ENCODE results near the gene PIGV. TPM values are rescaled to one million over a fixed set of nuclear protein-coding genes. Genes with fewer than 3 reads are reported as not detected.

The PIGV gene
- total RNA-seq, 2 experiments from 2014 or later = 21.5 TPM

- Mint-ChIP-seq H3K9me3 (no peaks in the 10 kb centered on the region), H3K27ac (no peak overlapping the region), H3K27me3 (no peaks in the 10 kb centered on the region), H3K4me3 (no peak overlapping the region), H3K4me1 (peaks cover 15% of the 10 kb centered on the region), H3K36me3 (no peaks in the 10 kb centered on the region)
- ATAC-seq (ENCODE audit: low read depth) (no peak), DNase-seq (no peak)
- POLR2A ChIA-PET = interaction anchor here (0.7 to 1.3 kb wide), 2 partner anchors 14 kb away, joined by 4 read pairs; no protein-coding TSS in a partner anchor
Observed at GRCh38 chr1:26814893-26815292, 27.1 kb downstream of the PIGV start.

GRCh38 chr1:26820784-26821269 is 33.1 kb downstream of the PIGV start:
- H3K27ac Mint-ChIP-seq = peak overlapping the region; percentile 72

DNA sequence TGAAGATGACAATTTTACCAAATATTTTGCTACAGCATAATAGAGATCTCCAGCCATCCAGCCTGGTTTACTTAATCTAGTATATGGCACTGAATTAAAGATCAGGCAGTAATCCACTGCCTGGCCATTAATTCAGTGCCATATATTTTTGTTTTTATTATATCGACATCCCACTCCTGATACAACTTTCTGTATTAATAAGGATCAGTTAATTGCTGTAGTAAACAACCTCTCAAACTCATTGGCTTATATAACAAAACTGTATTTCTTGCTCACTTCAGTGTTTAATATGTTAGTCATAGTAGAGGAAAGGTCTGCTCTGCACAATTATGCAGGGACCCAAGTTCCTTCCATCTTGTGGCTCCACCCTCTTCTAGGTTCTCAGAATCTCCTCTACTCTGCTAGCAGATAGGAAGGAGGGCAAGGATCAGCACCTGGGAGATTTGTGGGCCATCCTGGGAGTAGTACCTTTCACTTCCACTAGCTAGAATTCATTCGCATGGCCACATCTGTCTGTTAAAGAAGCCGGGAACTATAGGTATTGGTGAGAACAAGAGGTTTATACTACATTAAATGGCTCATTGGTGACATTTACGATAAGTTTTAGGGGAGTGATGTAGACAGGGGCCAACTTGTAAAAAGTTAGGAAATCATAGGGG is 35.1 kb downstream of the PIGV start:
- Mint-ChIP-seq H3K27me3 (no peaks in the 10 kb centered on the region), H3K9me3 (no peaks in the 10 kb centered on the region), H3K4me3 (no peak overlapping the region), H3K27ac (no peak overlapping the region), H3K36me3 (peaks cover 6% of the 10 kb centered on the region), H3K4me1 (peaks cover 30% of the 10 kb centered on the region)
- DNase-seq (no peak), ATAC-seq (ENCODE audit: low read depth) (no peak)
- POLR2A ChIA-PET = interaction anchor here (0.7 to 3.8 kb wide), 2 partner anchors 10 to 22 kb away, joined by 4 to 28 read pairs; no protein-coding TSS in a partner anchor

More at GRCh38 chr1:26820784-26821269, 33.1 kb downstream of the PIGV start:
- DNase-seq = no peak
- H3K4me1 Mint-ChIP-seq = peaks cover 19% of the 10 kb centered on the region
- H3K36me3 Mint-ChIP-seq = no peaks in the 10 kb centered on the region
- no peaks in the 10 kb centered on the region for H3K9me3 Mint-ChIP-seq
- no peaks in the 10 kb centered on the region for H3K27me3 Mint-ChIP-seq
- peak; percentile 97 for ATAC-seq (ENCODE audit: low read depth)
- POLR2A ChIA-PET = interaction anchor here (0.7 to 3.8 kb wide), 9 partner anchors 9 to 129 kb away, joined by 3 to 28 read pairs (median 5); partner anchors contain the start of genes GPN2 and PIGV
- peak overlapping the region; percentile 79 for H3K4me3 Mint-ChIP-seq

DNA sequence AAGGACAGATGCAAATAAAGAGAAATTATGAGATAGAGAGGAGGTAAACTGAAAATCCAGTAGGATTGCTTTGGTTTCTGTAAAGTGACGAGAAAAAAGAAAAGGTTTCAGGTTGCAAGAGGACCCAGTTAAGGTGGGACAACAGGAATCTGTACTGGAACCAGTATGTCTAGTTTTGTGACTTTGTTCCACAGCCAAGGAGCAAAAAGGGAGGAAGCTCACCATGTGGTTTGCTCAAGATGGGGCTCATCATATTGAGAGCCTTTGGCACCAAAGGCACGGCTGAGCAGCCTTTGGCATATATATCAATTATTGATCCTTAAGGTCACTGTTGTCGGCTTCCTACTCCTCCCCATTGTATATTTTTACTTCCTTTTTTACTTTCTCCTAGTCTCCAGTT is 37.0 kb downstream of the PIGV start:
- Mint-ChIP-seq H3K36me3 (peaks cover 12% of the 10 kb centered on the region), H3K4me3 (no peak overlapping the region), H3K27me3 (no peaks in the 10 kb centered on the region), H3K27ac (peak overlapping the region; percentile 4), H3K9me3 (no peaks in the 10 kb centered on the region), H3K4me1 (peaks cover 47% of the 10 kb centered on the region)
- POLR2A ChIA-PET = no interaction called here
- no peak for ATAC-seq (ENCODE audit: low read depth)
- no peak for DNase-seq

DNA sequence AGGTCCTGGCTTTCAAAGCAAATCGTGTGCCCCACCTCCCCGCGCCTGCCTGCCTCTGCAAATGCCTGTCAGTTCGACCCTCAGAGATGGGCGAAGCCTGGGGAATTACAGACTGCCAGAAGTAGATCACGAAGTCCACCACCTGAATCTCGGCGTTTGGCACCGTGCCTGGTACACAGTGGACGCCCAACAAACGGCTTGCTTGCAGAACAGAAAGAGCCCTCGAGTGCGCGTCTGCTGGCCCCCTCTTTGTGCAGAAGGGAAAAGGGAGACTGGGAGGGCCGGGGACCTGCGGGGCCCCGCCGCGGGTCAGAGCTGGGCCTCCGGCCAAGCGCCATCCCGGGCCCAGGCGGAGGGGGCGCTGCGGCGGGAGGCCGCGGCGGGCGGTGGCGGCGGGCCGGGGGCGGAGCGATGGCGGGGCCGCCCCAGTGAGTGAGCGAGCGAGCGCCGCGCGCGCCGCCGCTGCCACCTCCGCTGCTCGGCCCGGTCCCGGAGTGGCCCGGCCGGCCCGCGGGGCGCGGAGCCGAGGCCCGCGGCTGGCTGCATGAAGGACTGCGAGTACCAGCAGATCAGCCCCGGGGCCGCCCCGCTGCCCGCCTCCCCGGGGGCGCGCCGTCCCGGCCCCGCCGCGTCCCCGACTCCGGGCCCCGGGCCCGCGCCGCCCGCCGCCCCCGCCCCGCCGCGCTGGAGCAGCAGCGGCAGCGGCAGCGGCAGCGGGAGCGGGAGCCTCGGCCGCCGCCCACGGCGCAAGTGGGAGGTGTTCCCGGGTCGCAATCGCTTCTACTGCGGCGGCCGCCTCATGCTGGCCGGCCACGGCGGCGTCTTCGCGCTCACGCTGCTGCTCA is 38.7 kb downstream of the PIGV start, which contains the start of gene ZDHHC18:
Gene ZDHHC18 (plus strand): TSS at position 428 of the 845 bp plus-strand sequence. CDS start 117 bp downstream, at position 545.
- Mint-ChIP-seq H3K4me3 (peak within 1 kb of the TSS; percentile 98), H3K36me3 (peaks cover 19% of the 10 kb centered on the region), H3K9me3 (no peaks in the 10 kb centered on the region), H3K4me1 (peaks cover 49% of the 10 kb centered on the region), H3K27me3 (no peaks in the 10 kb centered on the region), H3K27ac (peak within 1 kb of the TSS; percentile 97)
- peak; percentile 92 for DNase-seq
- peak; percentile 85 for ATAC-seq (ENCODE audit: low read depth)
- POLR2A ChIA-PET = interaction anchor here (0.8 to 1.7 kb wide), 5 partner anchors 18 to 134 kb away, joined by 3 to 8 read pairs (median 3); no protein-coding TSS in a partner anchor

- peak overlapping the region; percentile 93 for H3K27ac Mint-ChIP-seq
- POLR2A ChIA-PET = no interaction called here
- H3K36me3 Mint-ChIP-seq = peaks cover 23% of the 10 kb centered on the region
Observed at GRCh38 chr1:26827106-26827604, 39.4 kb downstream of the PIGV start.

DNA sequence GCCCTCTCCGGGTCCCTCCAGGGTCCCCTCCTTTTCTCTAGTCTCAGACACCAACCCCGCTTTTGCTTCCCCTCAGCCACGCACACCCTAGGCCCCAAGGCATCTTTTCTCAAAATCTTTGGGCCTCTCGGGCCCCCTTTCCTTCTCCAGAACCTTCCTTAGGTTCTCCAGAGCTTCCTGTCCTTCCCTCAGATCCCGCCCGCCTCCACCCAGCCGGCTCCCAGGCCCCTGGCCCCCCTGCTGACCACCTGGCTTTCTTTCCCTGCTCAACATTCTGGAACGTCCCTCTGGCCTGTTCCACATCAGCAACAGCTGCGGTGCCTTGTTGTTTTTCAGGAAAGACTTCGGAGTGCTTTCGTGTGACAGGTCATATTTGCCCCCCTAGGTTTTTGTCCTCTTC is 39.9 kb downstream of the PIGV start:
- Mint-ChIP-seq H3K9me3 (no peaks in the 10 kb centered on the region), H3K4me1 (peaks cover 57% of the 10 kb centered on the region), H3K27ac (peak overlapping the region; percentile 93), H3K27me3 (no peaks in the 10 kb centered on the region), H3K4me3 (peak overlapping the region; percentile 98), H3K36me3 (peaks cover 29% of the 10 kb centered on the region)
- POLR2A ChIA-PET = interaction anchor here (0.9 to 1.3 kb wide), 2 partner anchors 32 to 38 kb away, joined by 3 to 5 read pairs; no protein-coding TSS in a partner anchor
- ATAC-seq (ENCODE audit: low read depth) (no peak), DNase-seq (no peak)

More at GRCh38 chr1:26827106-26827604, 39.4 kb downstream of the PIGV start:
- H3K4me3 Mint-ChIP-seq = peak overlapping the region; percentile 98
- no peak for DNase-seq
- H3K27me3 Mint-ChIP-seq = no peaks in the 10 kb centered on the region
- H3K4me1 Mint-ChIP-seq = peaks cover 54% of the 10 kb centered on the region
- H3K9me3 Mint-ChIP-seq = no peaks in the 10 kb centered on the region
- no peak for ATAC-seq (ENCODE audit: low read depth)

GRCh38 chr1:26828411-26828991 is 40.8 kb downstream of the PIGV start:
- POLR2A ChIA-PET = interaction anchor here (0.6 to 1.3 kb wide), 6 partner anchors 14 to 218 kb away, joined by 3 to 7 read pairs (median 4); no protein-coding TSS in a partner anchor
- H3K9me3 Mint-ChIP-seq = no peaks in the 10 kb centered on the region
- peaks cover 62% of the 10 kb centered on the region for H3K4me1 Mint-ChIP-seq
- peak overlapping the region; percentile 93 for H3K27ac Mint-ChIP-seq
- no peak for ATAC-seq (ENCODE audit: low read depth)
- H3K27me3 Mint-ChIP-seq = no peaks in the 10 kb centered on the region
- DNase-seq = no peak
- H3K4me3 Mint-ChIP-seq = peak overlapping the region; percentile 98
- H3K36me3 Mint-ChIP-seq = peaks cover 29% of the 10 kb centered on the region

- Mint-ChIP-seq H3K36me3 (peaks cover 29% of the 10 kb centered on the region), H3K9me3 (no peaks in the 10 kb centered on the region), H3K4me3 (peak overlapping the region; percentile 98), H3K27me3 (no peaks in the 10 kb centered on the region), H3K27ac (peak overlapping the region; percentile 76), H3K4me1 (peaks cover 69% of the 10 kb centered on the region)
- POLR2A ChIA-PET = interaction anchor here (1.3 to 1.8 kb wide), 2 partner anchors 35 to 36 kb away, joined by 5 to 8 read pairs; no protein-coding TSS in a partner anchor
- DNase-seq = no peak
- no peak for ATAC-seq (ENCODE audit: low read depth)
Observed at GRCh38 chr1:26829184-26829911, 41.6 kb downstream of the PIGV start.

GRCh38 chr1:26831059-26831458 is 43.3 kb downstream of the PIGV start:
- peaks cover 37% of the 10 kb centered on the region for H3K36me3 Mint-ChIP-seq
- DNase-seq = no peak
- no peaks in the 10 kb centered on the region for H3K27me3 Mint-ChIP-seq
- H3K9me3 Mint-ChIP-seq = no peaks in the 10 kb centered on the region
- no peak for ATAC-seq (ENCODE audit: low read depth)
- POLR2A ChIA-PET = interaction anchor here (1.8 kb wide), 1 partner anchor 34 kb away, joined by 8 read pairs; no protein-coding TSS in a partner anchor
- H3K4me3 Mint-ChIP-seq = no peak overlapping the region
- peak overlapping the region; percentile 79 for H3K27ac Mint-ChIP-seq
- H3K4me1 Mint-ChIP-seq = peaks cover 66% of the 10 kb centered on the region

- POLR2A ChIA-PET = interaction anchor here (1.3 to 3.6 kb wide), 4 partner anchors 10 to 43 kb away, joined by 4 to 28 read pairs (median 18); partner anchors contain the start of gene PIGV
- H3K36me3 Mint-ChIP-seq = peaks cover 40% of the 10 kb centered on the region
- DNase-seq (no peak), ATAC-seq (ENCODE audit: low read depth) (no peak)
- peaks cover 64% of the 10 kb centered on the region for H3K4me1 Mint-ChIP-seq
- H3K4me3 Mint-ChIP-seq = no peak overlapping the region
- H3K27ac Mint-ChIP-seq = peak overlapping the region; percentile 98
- no peaks in the 10 kb centered on the region for H3K27me3 Mint-ChIP-seq
- no peaks in the 10 kb centered on the region for H3K9me3 Mint-ChIP-seq
Observed at GRCh38 chr1:26831546-26832248, 43.9 kb downstream of the PIGV start.

All from activated naive CD8-positive, alpha-beta T cell treated with anti-CD3 and anti-CD28 coated beads, Interleukin-2, amount 10 ng/mL, durations not matched to agents 7 days and 5 days (primary cell).